Measurements from ENCODE around the gene DST.

DST gene

DNA sequence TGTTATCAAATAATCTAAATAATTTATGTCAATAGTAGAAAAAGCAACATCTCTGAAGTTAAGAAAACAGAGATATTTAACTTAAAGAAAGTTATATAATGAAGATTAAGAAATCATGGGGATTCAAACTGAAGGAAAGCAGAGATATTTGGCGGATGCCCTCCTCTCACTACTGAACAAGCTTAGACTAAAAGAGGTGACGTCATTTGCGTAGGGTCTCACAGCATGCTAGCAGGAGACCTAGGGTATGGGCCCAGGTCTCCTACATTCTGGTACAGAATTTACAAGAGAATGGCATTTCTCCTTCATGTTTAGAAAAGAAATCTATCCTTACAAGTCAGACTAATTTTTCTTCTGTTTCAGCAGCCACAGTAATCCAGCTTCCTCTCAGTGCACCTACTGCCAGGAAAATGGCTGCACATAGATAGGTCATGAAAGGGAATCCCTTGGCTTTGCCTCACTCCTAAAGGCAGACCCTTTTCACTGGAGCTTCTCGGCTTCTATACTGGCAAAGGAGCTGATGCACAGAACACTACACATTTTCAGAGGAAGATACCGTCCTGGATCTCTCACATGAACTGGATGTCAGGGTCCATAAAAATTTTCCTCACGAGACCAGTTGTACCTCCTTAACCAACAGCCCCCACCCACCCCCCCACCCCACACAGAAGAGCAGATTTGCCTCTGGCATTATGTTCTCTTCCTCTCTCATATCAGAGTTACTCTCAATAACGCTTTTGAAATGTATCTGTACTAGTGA, 41.8 kb upstream of the DST start:
- H3K9me3 ChIP-seq (ENCODE audit: control insufficient read depth, low read length), result no peaks in the 10 kb centered on the region
- no peak for DNase-seq (ENCODE audit: low read depth)
- H3K27me3 ChIP-seq (replicated peaks; ENCODE audit: control insufficient read depth, insufficient read depth, low read length), result no peaks in the 10 kb centered on the region
- H3K4me1 ChIP-seq (ENCODE audit: control insufficient read depth, insufficient read depth, low read length), result peaks cover 40% of the 10 kb centered on the region
- H3K9ac ChIP-seq (ENCODE audit: low read length), result no peak overlapping the region
- H3K4me3 ChIP-seq (ENCODE audit: low read length), result no peak overlapping the region
- H3K36me3 ChIP-seq (ENCODE audit: control insufficient read depth, insufficient read depth, low read length, severe bottlenecking), result peaks cover 5% of the 10 kb centered on the region

DNA sequence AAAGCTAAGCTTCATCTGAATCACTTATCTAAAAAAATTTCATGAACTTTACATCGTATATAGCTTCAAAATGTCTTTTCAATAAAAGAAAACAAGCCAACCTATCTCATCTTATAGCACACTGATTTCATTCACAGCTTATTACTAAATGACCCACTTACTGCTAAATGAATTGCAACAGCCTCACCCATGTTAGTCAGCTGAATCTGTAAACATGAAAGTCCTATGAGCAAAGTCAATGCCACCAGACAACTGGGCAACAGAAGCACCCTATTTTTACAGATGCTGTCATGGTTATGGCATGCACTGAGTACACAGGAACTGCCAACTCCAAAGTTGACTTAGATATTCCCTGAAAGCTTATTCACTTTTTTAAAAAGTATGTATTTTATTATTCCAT, 41.2 kb upstream of the DST start:
- Histone ChIP-seq H3K27me3 (replicated peaks; ENCODE audit: control insufficient read depth, insufficient read depth, low read length) (no peaks in the 10 kb centered on the region), H3K4me3 (ENCODE audit: low read length) (peak overlapping the region; percentile 44), H3K9ac (ENCODE audit: low read length) (no peak overlapping the region), H3K36me3 (ENCODE audit: control insufficient read depth, insufficient read depth, low read length, severe bottlenecking) (peaks cover 5% of the 10 kb centered on the region), H3K9me3 (ENCODE audit: control insufficient read depth, low read length) (no peaks in the 10 kb centered on the region), H3K4me1 (ENCODE audit: control insufficient read depth, insufficient read depth, low read length) (peaks cover 34% of the 10 kb centered on the region)
- peak; percentile 91 for DNase-seq (ENCODE audit: low read depth)

DNA sequence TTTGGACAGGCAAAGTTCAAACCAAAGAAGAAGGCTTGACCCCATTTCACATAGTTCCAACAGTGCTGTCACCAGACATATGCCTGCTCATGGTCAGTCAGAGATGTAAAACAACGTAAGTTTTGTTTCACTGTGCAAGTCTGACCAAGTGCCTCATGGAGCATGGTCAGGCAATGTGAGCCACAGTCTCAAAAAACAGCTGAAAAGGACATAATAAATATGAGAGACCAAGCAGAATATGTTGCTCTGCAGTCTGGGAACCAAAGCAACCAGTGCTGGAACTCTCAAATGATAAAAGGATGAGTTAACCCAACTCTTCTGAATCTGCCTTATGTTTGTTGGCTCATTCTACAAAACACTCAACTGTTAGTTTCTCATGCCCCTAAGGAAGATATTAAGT, 39.9 kb upstream of the DST start:
- no peaks in the 10 kb centered on the region for H3K27me3 ChIP-seq (replicated peaks; ENCODE audit: control insufficient read depth, insufficient read depth, low read length)
- no peak overlapping the region for H3K9ac ChIP-seq (ENCODE audit: low read length)
- H3K9me3 ChIP-seq (ENCODE audit: control insufficient read depth, low read length), result no peaks in the 10 kb centered on the region
- H3K36me3 ChIP-seq (ENCODE audit: control insufficient read depth, insufficient read depth, low read length, severe bottlenecking), result peaks cover 8% of the 10 kb centered on the region
- no peak overlapping the region for H3K4me3 ChIP-seq (ENCODE audit: low read length)
- no peak for DNase-seq (ENCODE audit: low read depth)
- peaks cover 26% of the 10 kb centered on the region for H3K4me1 ChIP-seq (ENCODE audit: control insufficient read depth, insufficient read depth, low read length)

DNA sequence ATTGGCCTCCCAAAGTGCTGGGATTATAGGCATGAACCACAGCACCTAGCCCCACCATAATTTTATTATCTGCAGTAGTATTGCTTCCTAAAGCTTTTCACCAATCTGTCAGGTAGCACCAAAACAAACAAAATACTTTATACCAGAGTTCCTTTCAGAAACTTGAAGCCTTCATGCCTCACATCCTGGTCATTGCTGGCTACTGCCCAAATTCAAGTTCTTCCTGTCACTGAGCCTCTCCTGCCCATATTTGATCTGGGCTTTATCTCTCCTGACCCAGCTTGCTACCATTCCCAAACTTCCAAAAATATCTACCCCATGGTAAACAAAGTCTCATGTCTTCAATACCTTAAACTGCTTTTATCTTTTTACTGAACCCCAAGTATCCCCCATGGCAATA, 34.9 kb upstream of the DST start:
- H3K9ac ChIP-seq (ENCODE audit: low read length), result no peak overlapping the region
- no peak overlapping the region for H3K4me3 ChIP-seq (ENCODE audit: low read length)
- peaks cover 3% of the 10 kb centered on the region for H3K36me3 ChIP-seq (ENCODE audit: control insufficient read depth, insufficient read depth, low read length, severe bottlenecking)
- DNase-seq (ENCODE audit: low read depth), result no peak
- H3K9me3 ChIP-seq (ENCODE audit: control insufficient read depth, low read length), result no peaks in the 10 kb centered on the region
- peaks cover 3% of the 10 kb centered on the region for H3K4me1 ChIP-seq (ENCODE audit: control insufficient read depth, insufficient read depth, low read length)
- no peaks in the 10 kb centered on the region for H3K27me3 ChIP-seq (replicated peaks; ENCODE audit: control insufficient read depth, insufficient read depth, low read length)

DNA sequence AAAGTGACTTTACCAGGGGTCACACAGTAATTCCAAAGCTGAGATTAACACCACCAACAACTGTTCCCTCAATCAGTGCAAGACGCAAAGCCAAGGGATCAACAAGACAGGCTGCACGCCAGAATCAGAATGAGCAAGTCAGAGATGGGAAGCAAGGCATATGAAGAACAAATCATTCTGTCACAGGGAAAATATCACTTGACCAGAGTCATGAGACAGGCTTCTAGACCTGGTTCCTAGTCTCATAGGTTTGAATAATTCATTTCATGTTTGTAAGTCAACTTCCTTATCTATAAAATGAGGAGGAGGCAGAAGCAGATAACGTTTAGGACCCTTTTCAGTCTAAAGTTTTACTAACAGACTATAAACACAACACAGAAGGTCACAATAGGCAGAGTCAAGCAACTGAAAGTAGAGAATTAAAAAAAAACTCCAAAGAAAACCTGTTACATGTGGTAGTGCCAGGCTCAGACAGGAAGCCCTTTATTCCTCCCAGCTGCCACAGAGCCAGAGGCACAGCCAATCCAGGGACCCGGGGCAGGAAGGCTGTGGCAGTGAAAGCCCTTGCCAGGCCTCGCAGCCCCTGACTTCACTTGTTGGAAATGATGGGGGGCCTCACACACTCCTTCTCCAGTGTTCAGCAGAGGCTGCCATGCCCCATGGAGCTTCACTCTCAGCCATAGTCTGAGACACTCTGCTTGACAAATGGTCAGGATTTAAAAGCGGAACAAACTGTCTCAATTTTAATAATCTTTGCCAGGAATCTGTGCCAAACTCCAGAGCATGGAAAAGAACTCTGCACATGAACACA, 29.2 kb upstream of the DST start:
- DNase-seq (ENCODE audit: low read depth), result no peak
- no peak overlapping the region for H3K4me3 ChIP-seq (ENCODE audit: low read length)
- H3K36me3 ChIP-seq (ENCODE audit: control insufficient read depth, insufficient read depth, low read length, severe bottlenecking), result peaks cover 14% of the 10 kb centered on the region
- H3K27me3 ChIP-seq (replicated peaks; ENCODE audit: control insufficient read depth, insufficient read depth, low read length), result no peaks in the 10 kb centered on the region
- no peak overlapping the region for H3K9ac ChIP-seq (ENCODE audit: low read length)
- peaks cover 18% of the 10 kb centered on the region for H3K4me1 ChIP-seq (ENCODE audit: control insufficient read depth, insufficient read depth, low read length)
- H3K9me3 ChIP-seq (ENCODE audit: control insufficient read depth, low read length), result no peaks in the 10 kb centered on the region

DNA sequence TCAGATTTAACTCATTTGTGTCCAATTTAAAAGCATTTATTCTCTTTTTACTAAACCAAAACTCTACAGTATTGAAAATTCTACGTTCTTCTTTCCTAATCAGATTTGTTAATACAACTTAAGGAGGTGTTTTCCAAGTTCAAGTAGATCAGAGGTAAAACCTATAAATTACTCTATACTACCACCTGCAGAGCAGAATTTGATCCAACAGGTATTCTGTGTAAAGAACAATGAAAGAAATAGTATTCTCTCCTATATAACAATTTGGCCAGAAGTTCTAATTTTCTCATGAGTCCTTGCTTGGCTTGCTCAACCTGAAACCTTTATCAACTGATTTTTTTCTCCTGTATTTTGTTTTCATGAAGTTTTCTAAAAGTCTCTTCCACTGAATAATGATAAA, 28.5 kb upstream of the DST start:
- Histone ChIP-seq H3K9ac (ENCODE audit: low read length) (no peak overlapping the region), H3K4me3 (ENCODE audit: low read length) (no peak overlapping the region), H3K9me3 (ENCODE audit: control insufficient read depth, low read length) (no peaks in the 10 kb centered on the region), H3K4me1 (ENCODE audit: control insufficient read depth, insufficient read depth, low read length) (peaks cover 18% of the 10 kb centered on the region), H3K27me3 (replicated peaks; ENCODE audit: control insufficient read depth, insufficient read depth, low read length) (no peaks in the 10 kb centered on the region), H3K36me3 (ENCODE audit: control insufficient read depth, insufficient read depth, low read length, severe bottlenecking) (peaks cover 14% of the 10 kb centered on the region)
- no peak for DNase-seq (ENCODE audit: low read depth)

DNA sequence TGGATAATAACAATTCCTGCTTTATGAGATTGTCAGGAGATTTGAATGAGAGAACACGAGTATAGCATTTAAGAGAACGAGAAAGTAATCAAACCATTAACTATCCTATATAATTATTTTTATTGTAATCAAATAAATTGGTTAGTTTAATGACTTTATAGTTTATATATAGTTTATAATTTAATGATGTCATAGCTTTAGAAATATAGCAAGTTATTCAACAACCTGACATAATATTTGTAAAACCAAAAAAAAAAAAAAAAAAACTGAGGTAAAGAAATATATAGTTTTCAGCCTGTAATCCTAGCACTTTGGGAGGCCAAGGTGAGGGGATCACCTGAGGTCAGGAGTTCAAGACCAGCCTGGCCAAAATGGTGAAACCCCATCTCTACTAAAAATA, 26.4 kb upstream of the DST start:
- no peak for DNase-seq (ENCODE audit: low read depth)
- H3K36me3 ChIP-seq (ENCODE audit: control insufficient read depth, insufficient read depth, low read length, severe bottlenecking), result peaks cover 14% of the 10 kb centered on the region
- H3K4me3 ChIP-seq (ENCODE audit: low read length), result no peak overlapping the region
- H3K4me1 ChIP-seq (ENCODE audit: control insufficient read depth, insufficient read depth, low read length), result peaks cover 18% of the 10 kb centered on the region
- H3K9me3 ChIP-seq (ENCODE audit: control insufficient read depth, low read length), result no peaks in the 10 kb centered on the region
- no peak overlapping the region for H3K9ac ChIP-seq (ENCODE audit: low read length)
- H3K27me3 ChIP-seq (replicated peaks; ENCODE audit: control insufficient read depth, insufficient read depth, low read length), result no peaks in the 10 kb centered on the region

DNA sequence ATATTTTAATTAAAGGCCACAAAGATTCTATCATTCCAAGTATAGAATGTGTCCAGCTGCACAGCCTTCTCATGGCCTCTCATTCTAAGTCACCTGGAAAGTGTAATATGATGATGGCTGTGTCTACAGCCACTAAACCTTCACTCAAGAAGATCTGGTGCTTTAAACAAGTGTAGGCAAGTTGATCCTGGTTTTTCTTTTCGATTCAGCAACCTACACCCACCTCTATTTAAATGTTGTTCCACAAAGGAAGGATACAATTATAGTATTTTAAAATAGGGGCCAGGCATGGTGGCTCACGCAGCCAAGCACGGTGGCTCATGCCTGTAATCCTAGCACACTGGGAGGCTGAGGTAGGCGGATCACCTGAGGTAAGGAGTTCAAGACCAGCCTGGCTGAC, 25.5 kb upstream of the DST start:
- H3K4me3 ChIP-seq (ENCODE audit: low read length), result no peak overlapping the region
- peaks cover 14% of the 10 kb centered on the region for H3K36me3 ChIP-seq (ENCODE audit: control insufficient read depth, insufficient read depth, low read length, severe bottlenecking)
- no peak overlapping the region for H3K9ac ChIP-seq (ENCODE audit: low read length)
- peaks cover 18% of the 10 kb centered on the region for H3K4me1 ChIP-seq (ENCODE audit: control insufficient read depth, insufficient read depth, low read length)
- DNase-seq (ENCODE audit: low read depth), result no peak
- no peaks in the 10 kb centered on the region for H3K27me3 ChIP-seq (replicated peaks; ENCODE audit: control insufficient read depth, insufficient read depth, low read length)
- H3K9me3 ChIP-seq (ENCODE audit: control insufficient read depth, low read length), result no peaks in the 10 kb centered on the region

DNA sequence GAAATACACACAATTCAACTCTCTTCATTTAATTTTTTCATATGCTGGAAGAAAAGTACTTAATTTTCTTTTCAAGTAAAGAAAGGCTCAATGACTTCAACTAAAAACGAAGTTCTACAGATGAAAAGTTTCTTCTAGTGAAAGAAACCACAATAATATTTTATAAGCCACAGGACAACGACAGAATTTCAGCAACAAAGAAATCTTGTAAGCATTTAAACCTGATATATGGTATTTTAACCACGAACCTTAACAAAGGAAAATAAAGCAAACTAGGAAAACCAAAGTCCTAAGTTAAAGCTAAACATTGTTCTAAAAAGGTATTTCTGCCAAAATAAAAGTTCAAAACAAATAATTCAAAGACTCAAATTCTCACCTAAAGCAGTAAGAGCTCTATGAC, 24.6 kb upstream of the DST start:
- no peaks in the 10 kb centered on the region for H3K27me3 ChIP-seq (replicated peaks; ENCODE audit: control insufficient read depth, insufficient read depth, low read length)
- no peaks in the 10 kb centered on the region for H3K9me3 ChIP-seq (ENCODE audit: control insufficient read depth, low read length)
- no peak overlapping the region for H3K4me3 ChIP-seq (ENCODE audit: low read length)

DNA sequence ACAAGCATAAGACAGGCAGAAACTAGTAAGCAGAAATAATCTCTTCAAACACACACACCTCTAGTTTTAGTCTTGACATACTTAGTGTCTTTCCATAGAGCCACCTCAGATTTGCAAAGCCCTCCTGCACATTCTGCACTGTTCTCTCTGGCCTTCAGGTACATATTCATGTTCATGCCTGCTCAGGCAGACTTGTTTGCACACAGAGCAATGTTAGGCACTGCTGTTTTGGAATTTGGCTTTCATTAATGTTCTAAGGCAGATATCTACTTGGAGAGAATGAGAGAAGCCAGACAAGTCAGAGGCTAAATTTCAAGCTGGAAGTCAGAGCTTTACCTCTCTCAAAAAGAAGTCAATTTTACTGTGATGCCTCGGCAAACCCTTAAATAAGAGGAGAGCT, 21.3 kb upstream of the DST start:
- Histone ChIP-seq H3K4me3 (ENCODE audit: low read length) (no peak overlapping the region), H3K36me3 (ENCODE audit: control insufficient read depth, insufficient read depth, low read length, severe bottlenecking) (peaks cover 13% of the 10 kb centered on the region)

More for the DNA sequence above, 24.6 kb upstream of the DST start:
- peaks cover 18% of the 10 kb centered on the region for H3K4me1 ChIP-seq (ENCODE audit: control insufficient read depth, insufficient read depth, low read length)
- H3K36me3 ChIP-seq (ENCODE audit: control insufficient read depth, insufficient read depth, low read length, severe bottlenecking), result peaks cover 14% of the 10 kb centered on the region
- DNase-seq (ENCODE audit: low read depth), result no peak
- no peak overlapping the region for H3K9ac ChIP-seq (ENCODE audit: low read length)

DNA sequence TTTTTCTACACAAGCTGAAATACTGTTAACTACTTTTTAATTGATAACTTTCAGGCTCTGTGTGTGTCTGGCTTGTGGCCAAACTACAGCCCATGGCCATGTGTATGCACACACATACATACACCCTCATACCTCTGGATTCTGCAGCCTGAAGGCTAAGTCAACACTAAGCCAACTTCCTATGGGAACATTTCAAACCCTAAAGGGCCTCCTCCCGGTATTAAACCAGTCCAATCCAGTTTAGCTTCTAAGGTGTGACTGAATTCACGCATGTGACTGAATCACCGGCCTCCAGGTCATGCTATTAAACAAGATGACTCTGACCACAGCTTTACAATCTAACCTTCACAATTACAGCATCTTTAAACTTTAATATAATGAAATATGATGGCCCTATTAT, 20.7 kb upstream of the DST start:
- Histone ChIP-seq H3K36me3 (ENCODE audit: control insufficient read depth, insufficient read depth, low read length, severe bottlenecking) (peaks cover 9% of the 10 kb centered on the region), H3K9ac (ENCODE audit: low read length) (no peak overlapping the region), H3K27me3 (replicated peaks; ENCODE audit: control insufficient read depth, insufficient read depth, low read length) (no peaks in the 10 kb centered on the region), H3K4me1 (ENCODE audit: control insufficient read depth, insufficient read depth, low read length) (no peaks in the 10 kb centered on the region), H3K9me3 (ENCODE audit: control insufficient read depth, low read length) (no peaks in the 10 kb centered on the region), H3K4me3 (ENCODE audit: low read length) (no peak overlapping the region)
- no peak for DNase-seq (ENCODE audit: low read depth)

More for the DNA sequence above, 21.3 kb upstream of the DST start:
- no peaks in the 10 kb centered on the region for H3K4me1 ChIP-seq (ENCODE audit: control insufficient read depth, insufficient read depth, low read length)
- no peak overlapping the region for H3K9ac ChIP-seq (ENCODE audit: low read length)
- H3K9me3 ChIP-seq (ENCODE audit: control insufficient read depth, low read length), result no peaks in the 10 kb centered on the region
- H3K27me3 ChIP-seq (replicated peaks; ENCODE audit: control insufficient read depth, insufficient read depth, low read length), result no peaks in the 10 kb centered on the region
- no peak for DNase-seq (ENCODE audit: low read depth)
